ENCODE results near the gene METTL8.
A peak's percentile ranks its signal among the peaks of the same experiment; 100 is the strongest.

The METTL8 gene

GRCh38 chr2:171447675-171448074, 13.9 kb upstream of the METTL8 start:
- H3K4me3 ChIP-seq (ENCODE audit: low read length): no peak overlapping the region
- no peak for DNase-seq (ENCODE audit: low read depth)
- peak; percentile 15 for TF ChIP-seq CTCF (IDR thresholded peaks at IDR 0.05; ENCODE audit: insufficient read depth, low read depth, low read length, missing control alignments)

- no peak overlapping the region for H3K4me3 ChIP-seq (ENCODE audit: low read length)
- DNase-seq (ENCODE audit: low read depth): no peak
- no peak for TF ChIP-seq CTCF (IDR thresholded peaks at IDR 0.05; ENCODE audit: insufficient read depth, low read depth, low read length, missing control alignments)
These were observed 7.7 kb upstream of the METTL8 start for GRCh38 chr2:171441470-171441869.

- TF ChIP-seq CTCF (IDR thresholded peaks at IDR 0.05; ENCODE audit: insufficient read depth, low read depth, low read length, missing control alignments): no peak
- no peak overlapping the region for H3K4me3 ChIP-seq (ENCODE audit: low read length)
- peak; percentile 88 for DNase-seq (ENCODE audit: low read depth)
These were observed 2.5 kb upstream of the METTL8 start for GRCh38 chr2:171436307-171436706.

- no peak for TF ChIP-seq CTCF (IDR thresholded peaks at IDR 0.05; ENCODE audit: insufficient read depth, low read depth, low read length, missing control alignments)
- H3K4me3 ChIP-seq (ENCODE audit: low read length): peak within 1 kb of the TSS; percentile 87
- DNase-seq (ENCODE audit: low read depth): peak; percentile 98
These were observed 511 bp upstream of the METTL8 start, which contains the start of gene DCAF17 for GRCh38 chr2:171434013-171434989. Gene DCAF17 (plus strand): TSS chr2:171434226. CDS start chr2:171434578, 352 bp downstream.

GRCh38 chr2:171432969-171433762, 624 bp downstream of the METTL8 start:
- H3K4me3 ChIP-seq (ENCODE audit: low read length): peak overlapping the region; percentile 87
- peak; percentile 95 for DNase-seq (ENCODE audit: low read depth)
- TF ChIP-seq CTCF (IDR thresholded peaks at IDR 0.05; ENCODE audit: insufficient read depth, low read depth, low read length, missing control alignments): no peak

GRCh38 chr2:171432206-171432968, 1.4 kb downstream of the METTL8 start:
- DNase-seq (ENCODE audit: low read depth): peak; percentile 21
- no peak for TF ChIP-seq CTCF (IDR thresholded peaks at IDR 0.05; ENCODE audit: insufficient read depth, low read depth, low read length, missing control alignments)
- peak overlapping the region; percentile 87 for H3K4me3 ChIP-seq (ENCODE audit: low read length)

Measured in epithelial cell of esophagus (primary cell).